Ascending aorta (tissue), 2 donors: ENCODE results near the gene CCDC121. TPM values are rescaled to one million over a fixed set of nuclear protein-coding genes. Genes with fewer than 3 reads are reported as not detected.

Experiments
- DNase-seq, 2 donors: peaks; one replicate each; pipeline ENCODE4 v3.0.0-alpha.2; 2019; ENCODE audit warnings: low spot score in 2 of 2
- H3K27ac ChIP-seq, 2 donors: fragments of 200-600 bp; sonication (generic); one replicate each; pipeline ENCODE4 v1.5.1; 2016 to 2017; ENCODE audit warnings: mild to moderate bottlenecking in 1 of 2
- H3K27me3 ChIP-seq: fragments of 200-600 bp; sonication (generic); one replicate; pipeline ENCODE4 v1.5.1; 2017
- H3K36me3 ChIP-seq, 2 donors: fragments of 200-600 bp; sonication (generic); one replicate each; pipeline ENCODE4 v1.5.1; 2016
- H3K4me1 ChIP-seq, 2 donors: fragments of 200-600 bp; sonication (generic); one replicate each; pipeline ENCODE4 v1.5.1; 2016 to 2017; ENCODE audit warnings: mild to moderate bottlenecking in 1 of 2
- H3K4me3 ChIP-seq, 2 donors: fragments of 200-600 bp; sonication (generic); one replicate each; pipeline ENCODE4 v1.5.1; 2016 to 2017; ENCODE audit warnings: mild to moderate bottlenecking in 1 of 2
- H3K9me3 ChIP-seq, 2 donors: fragments of 200-600 bp; sonication (generic); one replicate each; pipeline ENCODE4 v1.5.1; 2016
- CTCF ChIP-seq, 3 experiments: fragments of 200-600 bp in 2 of 3; fragments of 450-650 bp in 1 of 3; sonication (generic) in 2 of 3; IDR thresholded peaks; one replicate each; pipeline ENCODE4 v1.5.1; 2016 to 2019; ENCODE audit warnings: antibody characterized with exemption in 3 of 3, mild to moderate bottlenecking in 1 of 3, moderate library complexity in 1 of 3
- intact Hi-C: fragments of 100-400 bp; cut with DNase I; formaldehyde crosslinking; loops from one replicate; pipeline ENCODE4 v1.15.1; 2023
- total RNA-seq: library from RNA; depleted of rRNA; stranded (reverse); fragments of >200 nt; gene quantifications from one replicate; pipeline ENCODE4 v1.1.0, GENCODE V29; 2016

The CCDC121 gene
- total RNA-seq, 1 donor from 2014 or later = 8.0 TPM

DNA sequence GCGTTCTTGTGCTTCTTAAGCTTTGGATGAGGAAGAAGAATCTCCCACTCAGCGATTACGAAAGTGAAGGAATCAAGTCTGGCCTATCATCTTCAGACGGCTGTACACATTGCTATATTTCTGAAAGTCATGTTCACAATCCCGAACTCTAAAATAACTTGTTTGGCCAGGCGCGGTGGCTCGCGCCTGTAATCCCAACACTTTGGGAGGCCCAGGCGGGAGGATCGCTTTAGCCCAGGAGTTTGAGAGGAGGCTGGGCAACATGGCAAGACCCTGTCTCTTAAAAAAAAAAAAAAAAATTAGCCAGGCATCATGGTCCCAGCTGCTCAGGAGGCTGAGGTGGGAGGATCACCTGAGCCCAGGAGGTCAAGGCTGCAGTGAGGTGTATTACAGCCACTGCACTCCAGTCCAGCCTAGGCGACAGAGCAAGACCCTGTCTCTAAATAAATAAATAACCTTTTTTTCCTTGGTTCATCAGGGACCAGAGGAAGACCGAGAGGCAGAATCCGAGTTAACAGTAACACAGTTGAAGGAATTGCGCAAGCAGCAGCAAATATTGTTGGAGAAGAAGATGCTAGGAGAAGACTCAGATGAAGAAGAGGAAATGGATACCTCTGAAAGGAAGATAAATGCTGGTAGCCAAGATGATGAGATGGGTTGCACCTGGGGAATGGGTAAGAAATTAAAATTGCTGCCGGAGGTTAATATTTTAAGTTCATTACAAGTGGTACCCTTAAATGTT is 36.0 kb upstream of the CCDC121 start:
- Histone ChIP-seq H3K27ac (no peak overlapping the region), H3K4me3 (peak overlapping the region; percentile 82 to 95), H3K4me1 (peaks cover 14 to 22% of the 10 kb centered on the region in 2 donors), H3K36me3 (peaks cover 46 to 49% of the 10 kb centered on the region in 2 donors), H3K9me3 (no peaks in the 10 kb centered on the region), H3K27me3 (no peaks in the 10 kb centered on the region)
- no peak for TF ChIP-seq CTCF (IDR thresholded peaks at IDR 0.05)
- DNase-seq = no peak
- intact Hi-C loops = no loop called here

DNA sequence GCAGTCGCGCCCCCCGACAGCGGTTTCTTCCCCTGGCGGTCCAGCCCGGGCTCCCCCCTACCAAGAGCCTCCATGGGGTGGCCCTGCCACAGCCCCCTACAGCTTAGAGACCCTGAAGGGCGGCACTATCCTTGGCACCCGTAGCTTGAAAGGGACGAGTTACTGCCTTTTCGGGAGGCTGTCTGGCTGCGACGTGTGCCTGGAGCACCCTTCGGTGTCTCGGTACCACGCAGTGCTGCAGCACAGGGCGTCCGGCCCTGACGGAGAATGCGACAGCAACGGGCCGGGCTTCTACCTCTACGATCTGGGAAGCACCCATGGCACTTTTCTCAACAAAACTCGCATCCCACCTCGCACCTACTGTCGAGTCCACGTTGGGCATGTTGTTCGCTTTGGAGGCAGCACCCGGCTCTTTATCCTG is 35.4 kb upstream of the CCDC121 start:
- peaks cover 14 to 22% of the 10 kb centered on the region in 2 donors for H3K4me1 ChIP-seq
- peak overlapping the region; percentile 82 to 95 for H3K4me3 ChIP-seq
- no peaks in the 10 kb centered on the region for H3K9me3 ChIP-seq
- H3K27me3 ChIP-seq = no peaks in the 10 kb centered on the region
- H3K27ac ChIP-seq = peak overlapping the region; percentile 90 to 93
- DNase-seq = no peak
- TF ChIP-seq CTCF (IDR thresholded peaks at IDR 0.05) = no peak
- H3K36me3 ChIP-seq = peaks cover 42 to 48% of the 10 kb centered on the region in 2 donors
- intact Hi-C loops = no loop called here

- H3K36me3 ChIP-seq = peaks cover 35 to 43% of the 10 kb centered on the region in 2 donors
- no peak for TF ChIP-seq CTCF (IDR thresholded peaks at IDR 0.05)
- no peaks in the 10 kb centered on the region for H3K27me3 ChIP-seq
- no peaks in the 10 kb centered on the region for H3K9me3 ChIP-seq
- peak within 1 kb of the TSS; percentile 90 to 93 for H3K27ac ChIP-seq
- peaks cover 14 to 22% of the 10 kb centered on the region in 2 donors for H3K4me1 ChIP-seq
- peak; percentile 20 to 82 for DNase-seq
- H3K4me3 ChIP-seq = peak within 1 kb of the TSS; percentile 82 to 95
- intact Hi-C loops = no loop called here
Measured at GRCh38 chr2:27663285-27664153, 34.7 kb upstream of the CCDC121 start, which contains the start of the genes SLC4A1AP and SUPT7L. Gene SLC4A1AP, plus strand, starts transcription at chr2:27663889. Its CDS starts 26 bp downstream, at chr2:27663915. Gene SUPT7L, minus strand, starts transcription at chr2:27663614. Its CDS starts 1,422 bp downstream, at chr2:27662192.

GRCh38 chr2:27661371-27661770 is 32.6 kb upstream of the CCDC121 start:
- H3K4me3 ChIP-seq = no peak overlapping the region
- peaks cover 26 to 42% of the 10 kb centered on the region in 2 donors for H3K36me3 ChIP-seq
- intact Hi-C loops = no loop called here
- no peaks in the 10 kb centered on the region for H3K27me3 ChIP-seq
- no peaks in the 10 kb centered on the region for H3K9me3 ChIP-seq
- H3K4me1 ChIP-seq = peaks cover 14 to 18% of the 10 kb centered on the region in 2 donors
- no peak overlapping the region for H3K27ac ChIP-seq
- TF ChIP-seq CTCF (IDR thresholded peaks at IDR 0.05) = no peak
- no peak for DNase-seq

DNA sequence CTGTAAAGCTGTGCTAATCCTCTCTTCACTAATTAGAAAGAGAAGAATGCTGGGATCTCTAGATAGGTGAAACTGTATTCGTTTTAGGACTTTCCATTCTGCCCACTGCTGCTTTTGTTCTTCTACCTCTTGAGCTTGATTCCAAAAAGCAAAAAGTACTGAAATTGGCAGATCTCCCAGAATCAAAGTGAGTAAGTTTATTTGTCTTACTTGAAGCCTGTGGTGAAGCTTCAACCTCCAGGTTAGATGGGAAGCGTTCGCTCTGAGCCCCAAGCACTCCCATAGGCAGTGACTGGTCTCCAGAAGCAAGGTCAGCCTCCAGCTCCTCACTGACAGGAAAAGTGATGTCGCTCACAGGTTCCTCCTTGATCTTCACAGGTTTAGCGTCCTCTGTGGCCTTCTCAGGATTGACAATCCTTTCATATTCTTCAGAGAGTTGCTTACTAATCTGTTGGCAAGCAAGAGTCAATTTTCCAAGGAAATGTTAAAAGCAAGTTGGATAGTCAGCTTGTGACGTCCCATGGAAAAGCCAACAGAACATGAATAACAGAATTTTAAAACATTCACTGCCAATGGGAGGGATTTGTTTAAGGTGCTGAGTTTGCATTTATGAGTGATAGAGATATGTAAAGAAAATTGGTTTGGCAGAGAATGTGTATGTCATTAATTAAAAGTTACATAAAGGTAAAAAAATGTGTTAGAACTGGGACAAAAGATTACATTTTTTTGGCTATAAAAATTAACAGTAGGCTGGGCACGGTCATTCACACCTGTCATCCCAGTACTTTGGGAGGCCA is 26.5 kb upstream of the CCDC121 start:
- Histone ChIP-seq H3K9me3 (no peaks in the 10 kb centered on the region), H3K36me3 (peaks cover 61 to 89% of the 10 kb centered on the region in 2 donors), H3K4me1 (no peaks in the 10 kb centered on the region), H3K27ac (no peak overlapping the region), H3K27me3 (no peaks in the 10 kb centered on the region), H3K4me3 (no peak overlapping the region)
- intact Hi-C loops = no loop called here
- no peak for DNase-seq
- TF ChIP-seq CTCF (IDR thresholded peaks at IDR 0.05) = no peak
